Amniotic epithelial cell (primary cell): ENCODE measurements around the gene SNX27.
A peak's percentile ranks its signal among the peaks of the same experiment; 100 is the strongest.
"Not testable (repeated sequence)": the region's sequence is repeated elsewhere in the genome, so short reads cannot be mapped to it uniquely, and the experiment has no call there.

Experiments
- DNase-seq: peaks from one replicate; pipeline ENCODE4 v3.0.0-alpha.2; 2010; ENCODE audit warnings: low read depth

The SNX27 gene

DNA sequence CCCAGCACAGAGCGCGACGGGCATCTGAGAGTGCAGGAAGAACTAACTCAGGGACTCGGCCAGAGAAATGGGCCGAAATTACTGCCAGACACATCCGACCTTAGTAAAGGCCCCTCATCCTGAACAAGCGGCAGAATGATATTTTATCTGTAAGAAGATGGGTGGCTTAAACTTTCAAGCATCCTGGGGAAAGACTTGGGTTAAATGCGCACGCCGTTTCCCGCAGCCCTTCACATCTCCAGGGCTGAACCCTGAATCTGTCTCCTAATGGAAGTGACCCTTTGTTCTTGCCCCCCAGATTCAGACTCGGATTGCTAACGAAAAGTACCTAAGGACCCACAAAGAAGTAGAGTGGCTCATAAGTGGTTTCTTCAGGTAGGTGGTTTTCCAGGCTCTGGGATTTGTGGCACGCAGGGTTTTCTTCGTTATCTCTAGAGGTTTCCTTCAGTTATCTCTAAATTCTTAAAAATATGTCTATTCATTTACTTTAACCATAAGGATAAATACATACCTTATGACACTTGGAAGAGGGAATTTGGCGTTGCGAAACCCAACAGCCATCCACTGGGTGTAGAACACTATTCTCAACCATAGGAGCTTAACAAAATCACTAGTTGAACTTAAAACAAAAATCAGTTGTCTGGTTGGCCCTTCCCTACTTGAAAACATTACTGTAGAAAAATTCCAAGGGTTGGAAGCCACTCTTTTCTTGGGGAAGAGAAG, 110.1 kb downstream of the SNX27 start:
- DNase-seq: peak; percentile 54

DNA sequence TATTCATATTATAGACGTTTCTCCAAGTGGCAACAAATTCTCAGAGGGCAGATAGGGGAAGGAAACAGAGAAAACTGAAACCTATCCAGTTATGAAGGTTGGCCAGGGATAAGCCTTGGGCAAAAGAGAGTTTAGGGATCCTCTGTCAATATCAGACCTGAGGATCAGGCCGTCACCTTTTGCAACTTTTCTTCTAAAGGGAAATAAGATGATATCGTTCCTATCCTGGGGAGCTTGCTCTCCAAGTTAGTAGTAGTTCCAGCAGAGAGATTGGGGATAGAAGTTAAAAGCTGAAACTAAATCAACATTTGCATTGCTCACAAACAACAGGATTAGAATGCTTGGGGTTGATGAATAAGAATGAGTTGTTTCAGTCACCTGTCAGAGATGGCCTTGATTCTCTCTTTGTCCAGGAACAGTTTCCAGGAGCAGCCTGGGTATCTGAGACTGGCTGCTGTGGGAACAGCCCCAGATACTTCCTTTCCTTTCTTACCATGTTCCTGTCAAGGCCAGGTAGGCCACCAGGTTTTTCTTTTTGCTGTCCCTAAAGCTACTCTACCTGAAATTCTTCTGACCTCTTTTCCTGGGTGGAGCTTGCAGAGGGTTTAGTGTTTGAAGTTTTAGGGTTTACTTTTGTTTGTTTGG, 112.0 kb downstream of the SNX27 start:
- DNase-seq: no peak

DNA sequence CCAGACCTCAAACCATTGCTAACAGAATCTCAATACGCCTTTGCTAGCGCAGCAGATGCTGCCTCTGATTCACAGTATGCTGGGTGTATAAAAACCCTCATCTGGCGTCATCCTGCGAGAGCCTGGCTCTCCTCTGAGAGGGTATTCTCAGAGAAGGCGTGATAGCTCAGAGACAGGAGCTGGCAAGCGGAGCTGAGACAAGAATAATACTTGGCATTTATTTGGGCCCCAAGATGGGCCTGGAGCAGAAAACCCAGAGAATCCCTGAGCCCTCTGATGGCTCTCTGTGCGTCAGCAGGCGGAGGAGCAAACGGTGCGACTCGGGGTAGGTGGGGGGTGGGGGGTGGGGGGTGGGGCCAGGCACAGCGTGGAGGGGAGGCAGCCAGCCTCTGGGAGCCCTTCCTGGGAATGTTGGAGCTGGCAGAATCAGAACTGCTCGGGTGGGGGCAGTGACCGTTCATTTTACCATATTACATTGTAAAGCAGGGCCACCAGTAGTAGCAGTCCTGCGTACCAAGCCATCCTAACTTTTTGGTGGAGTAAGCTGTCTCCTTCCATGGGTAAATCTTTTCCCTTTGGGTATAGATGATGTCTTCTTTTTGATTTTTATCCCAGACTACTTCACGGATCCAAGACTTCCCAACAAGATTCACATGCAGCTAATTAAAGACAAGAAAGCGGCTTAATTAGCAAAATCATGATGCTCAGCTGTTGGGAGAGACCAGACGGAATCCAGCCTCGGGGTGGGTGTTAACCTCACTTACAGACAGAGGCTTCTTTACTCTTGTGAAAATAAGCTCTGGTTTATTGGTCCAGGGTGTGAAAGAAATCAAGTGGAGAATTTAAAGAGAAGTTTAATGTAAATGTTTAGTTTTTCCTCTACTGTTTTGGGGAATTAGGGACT, 116.6 kb downstream of the SNX27 start:
- peak; percentile 43 for DNase-seq

DNA sequence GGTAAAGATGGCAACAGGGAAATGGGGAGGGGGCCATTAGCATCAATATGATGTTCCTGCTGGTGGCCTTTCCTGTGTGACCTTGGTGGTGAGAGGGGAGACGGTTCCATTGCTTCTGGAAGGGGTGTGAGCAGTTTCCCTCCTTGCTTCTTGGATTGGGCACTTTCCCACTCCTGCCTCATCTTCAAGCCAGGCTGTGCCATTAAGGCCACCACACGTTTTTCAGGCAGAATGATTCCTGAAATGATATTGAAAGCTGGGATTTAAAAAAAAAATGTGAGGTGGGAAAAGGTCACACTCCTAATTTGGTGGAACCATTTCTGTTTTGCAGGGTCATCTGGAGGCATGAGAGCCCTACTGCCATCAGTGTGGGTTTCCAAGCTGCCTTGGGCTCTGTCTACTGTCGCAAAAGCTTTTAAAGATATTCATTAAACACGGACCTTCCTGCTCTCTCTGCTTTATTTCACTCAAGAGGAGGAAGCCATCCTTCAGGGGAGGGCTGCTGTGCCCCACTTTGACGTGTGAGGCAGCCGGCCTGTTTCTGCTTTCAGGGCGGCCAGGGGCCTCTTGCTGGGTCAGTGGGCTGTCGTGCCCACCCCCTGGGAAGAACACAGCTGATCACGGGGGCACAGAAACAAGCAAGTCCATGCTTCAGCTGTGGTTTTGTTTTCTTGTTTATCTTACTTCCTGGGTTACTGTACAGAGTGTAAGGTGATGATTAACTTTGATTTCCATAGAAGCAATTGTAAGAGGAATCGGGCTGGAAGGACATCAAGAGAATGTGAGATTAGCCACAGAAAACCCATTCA, 117.5 kb downstream of the SNX27 start:
- no peak for DNase-seq

DNA sequence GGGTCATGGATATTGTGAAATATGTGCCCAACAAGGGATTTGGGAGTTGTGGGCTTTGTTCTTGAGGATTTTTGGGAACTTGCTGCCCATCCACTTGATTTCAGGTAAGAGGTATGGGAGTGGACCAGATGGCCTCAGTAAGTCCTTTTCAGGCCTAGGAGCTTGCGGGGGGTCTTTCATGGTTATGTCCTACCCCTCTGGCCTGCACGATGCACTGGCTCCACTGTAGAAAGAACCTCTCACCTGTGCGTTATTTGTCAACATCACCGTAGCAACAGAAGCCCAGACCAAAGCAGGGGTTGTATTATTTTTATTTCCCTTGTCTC, 118.1 kb downstream of the SNX27 start:
- DNase-seq: no peak

DNA sequence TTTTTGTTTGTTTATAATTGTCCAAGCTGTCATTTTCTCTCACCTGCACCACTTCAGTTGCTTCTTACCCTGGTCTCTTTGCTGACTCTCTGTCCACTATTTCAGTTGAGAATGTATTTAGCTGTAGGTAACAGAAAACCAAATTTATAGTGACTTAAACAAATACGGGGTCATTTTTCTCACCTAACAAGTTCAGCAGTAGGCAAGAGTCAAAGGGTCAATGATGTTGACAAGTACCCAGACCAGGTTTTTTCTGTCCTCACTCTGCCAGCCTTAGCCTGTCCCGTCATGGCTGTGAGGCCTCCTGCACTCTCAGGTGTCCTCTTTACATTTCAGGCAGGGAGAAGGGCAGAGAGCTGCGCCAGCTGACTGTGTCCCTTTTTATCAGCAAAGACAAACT, 121.3 kb downstream of the SNX27 start:
- no peak for DNase-seq

DNA sequence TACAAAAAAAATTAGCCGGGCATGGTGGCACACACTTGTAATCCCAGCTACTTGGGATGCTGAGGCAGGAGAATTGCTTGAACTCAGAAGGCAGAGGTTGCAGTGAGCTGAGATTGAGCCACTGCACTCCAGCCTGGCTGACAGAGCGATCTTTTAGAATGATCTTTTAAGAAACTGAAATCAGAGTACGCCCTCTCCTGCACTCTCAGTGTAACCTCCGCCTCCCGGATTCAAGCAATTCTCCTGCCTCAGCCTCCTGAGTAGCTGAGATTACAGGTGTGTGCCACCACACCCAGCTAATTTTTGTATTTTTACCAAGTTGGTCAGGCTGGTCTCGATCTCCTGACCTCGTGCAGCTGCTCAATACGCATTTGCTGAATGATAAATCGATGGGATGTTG, 122.1 kb downstream of the SNX27 start:
- not testable (repeated sequence) for DNase-seq

DNA sequence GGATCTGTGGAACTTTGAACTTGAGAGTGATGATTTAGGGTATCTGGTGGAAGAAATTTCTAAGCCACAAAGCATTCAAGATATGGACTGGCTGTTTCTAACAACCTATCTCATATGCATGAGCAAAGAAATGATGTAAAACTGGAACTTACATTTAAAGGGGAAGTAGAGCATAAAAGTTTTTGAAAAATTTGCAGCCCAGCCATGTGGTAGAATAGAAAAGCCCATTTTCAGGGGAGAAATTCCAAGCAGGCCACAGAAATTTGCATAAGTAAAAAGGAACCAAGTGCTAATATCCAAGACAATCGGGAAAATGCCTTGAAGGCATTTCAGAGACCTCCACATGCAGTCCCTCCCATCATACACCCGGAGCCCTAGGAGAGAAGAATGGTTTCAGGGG, 125.2 kb downstream of the SNX27 start:
- DNase-seq: no peak

DNA sequence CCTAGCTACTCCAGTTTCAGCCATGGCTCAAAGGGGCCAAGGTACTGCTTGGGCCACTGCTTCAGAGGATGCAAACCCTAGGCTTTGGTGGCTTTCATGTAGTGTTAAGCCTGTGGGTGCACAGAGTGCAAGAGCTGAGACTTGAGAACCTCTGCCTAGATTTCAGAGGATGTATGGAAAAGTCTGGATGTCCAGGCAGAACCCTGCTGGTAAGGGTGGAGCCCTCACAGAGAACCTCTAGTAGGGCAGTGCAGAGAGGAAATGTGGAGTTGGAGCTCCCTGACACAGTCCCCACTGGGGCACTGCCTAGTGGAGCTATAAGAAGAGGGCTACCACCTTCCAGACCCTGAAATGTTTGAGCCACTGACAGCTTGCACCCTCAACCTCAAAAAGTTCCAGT, 125.6 kb downstream of the SNX27 start:
- no peak for DNase-seq

DNA sequence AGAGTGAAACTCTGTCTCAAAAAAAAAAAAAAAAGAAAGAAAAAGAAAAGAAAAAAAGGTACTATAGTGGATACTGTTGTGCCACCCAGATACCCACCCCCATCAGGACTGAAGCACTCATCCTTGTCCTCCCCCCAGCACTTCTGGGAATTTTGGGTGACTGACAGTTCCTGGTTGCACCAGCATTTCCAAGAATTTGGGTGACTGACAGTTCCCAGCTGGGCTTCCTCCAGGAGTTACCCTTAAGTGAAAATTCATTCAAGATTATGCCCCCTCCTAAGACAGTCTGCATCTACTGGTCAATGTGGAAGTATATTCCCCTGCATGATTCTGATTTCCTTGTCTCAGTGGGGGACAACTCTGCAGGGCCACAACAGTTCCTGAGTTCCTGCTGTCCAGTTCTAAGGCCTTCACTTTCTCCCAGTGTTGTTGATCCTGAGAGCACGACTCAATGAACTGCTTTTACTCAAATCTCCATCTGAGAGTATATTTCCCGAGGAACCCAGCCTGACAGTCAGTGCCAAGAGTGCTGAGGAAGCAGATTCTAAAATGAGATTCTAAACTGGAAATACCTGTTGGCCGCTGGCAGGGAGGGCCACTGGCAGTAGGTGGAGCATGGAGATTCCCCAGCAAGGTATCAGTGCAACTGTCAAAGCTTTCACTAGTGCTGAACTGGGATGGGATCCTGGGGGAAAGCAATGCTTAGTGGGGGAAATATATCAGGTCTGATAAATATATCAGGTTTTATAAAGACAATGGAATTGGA, 127.9 kb downstream of the SNX27 start:
- DNase-seq: no peak

DNA sequence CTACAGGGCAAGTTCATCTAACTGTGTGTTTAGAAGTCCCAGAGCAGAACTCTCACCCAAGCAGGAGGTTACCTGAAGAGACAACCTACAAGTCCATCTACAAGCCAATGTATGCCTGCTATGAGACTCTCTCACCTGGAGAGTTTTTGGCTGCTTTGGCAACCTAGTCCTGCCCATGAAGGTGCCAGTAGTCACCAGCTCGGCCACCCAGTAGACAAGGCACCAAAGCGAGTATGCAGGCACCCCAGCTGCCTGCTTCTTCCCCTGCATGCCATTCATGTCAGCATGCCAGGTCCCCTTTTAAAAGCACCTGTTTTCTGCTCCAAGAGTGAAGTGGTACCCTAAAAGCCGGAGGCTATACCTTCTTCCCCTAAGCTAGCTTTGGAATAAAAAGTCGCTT, 129.7 kb downstream of the SNX27 start:
- DNase-seq: no peak
